Stimulated activated CD4-positive, alpha-beta T cell treated with anti-CD3 and anti-CD28 coated beads, Interleukin-15, amount 100 ng/mL, for 1 hour (primary cell): ENCODE data around the gene BMP6.
"Not testable (repeated sequence)": the region's sequence is repeated elsewhere in the genome, so short reads cannot be mapped to it uniquely, and the experiment has no call there.

ENCODE experiments used
- DNase-seq, 2 donors: peaks; one replicate each; pipeline ENCODE4 v3.0.0-alpha.2; 2020; ENCODE audit warnings: low read depth in 1 of 2, low spot score in 1 of 2

The BMP6 gene

GRCh38 chr6:7880718-7881107, 154.8 kb downstream of the BMP6 start:
- no peak for DNase-seq

- DNase-seq, result no peak
Measured at GRCh38 chr6:7881765-7882500, 156.0 kb downstream of the BMP6 start.

- DNase-seq, result no peak
Measured at GRCh38 chr6:7882505-7883257, 156.8 kb downstream of the BMP6 start.

- no peak for DNase-seq
Measured at GRCh38 chr6:7883381-7883780, 157.5 kb downstream of the BMP6 start.

DNA sequence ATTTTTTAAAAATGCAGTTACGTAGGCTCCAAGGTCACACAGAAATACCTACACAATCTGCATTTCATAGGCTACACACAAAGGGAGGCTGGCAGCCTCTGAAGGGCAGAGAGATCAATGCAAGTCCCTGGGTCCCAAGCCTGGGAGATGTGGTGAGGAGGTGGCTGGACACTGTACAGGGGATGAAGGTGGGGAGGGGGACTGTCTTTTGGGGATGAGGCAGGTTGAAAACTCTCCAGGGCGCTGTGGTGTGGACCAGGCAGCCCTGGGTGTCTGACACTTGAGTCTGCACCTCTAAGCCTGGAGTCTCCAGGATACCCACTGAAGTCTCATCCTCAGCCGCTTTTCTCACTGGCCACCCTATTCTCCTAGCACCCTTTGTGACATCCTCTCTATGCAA, 160.2 kb downstream of the BMP6 start:
- DNase-seq, result no peak

DNA sequence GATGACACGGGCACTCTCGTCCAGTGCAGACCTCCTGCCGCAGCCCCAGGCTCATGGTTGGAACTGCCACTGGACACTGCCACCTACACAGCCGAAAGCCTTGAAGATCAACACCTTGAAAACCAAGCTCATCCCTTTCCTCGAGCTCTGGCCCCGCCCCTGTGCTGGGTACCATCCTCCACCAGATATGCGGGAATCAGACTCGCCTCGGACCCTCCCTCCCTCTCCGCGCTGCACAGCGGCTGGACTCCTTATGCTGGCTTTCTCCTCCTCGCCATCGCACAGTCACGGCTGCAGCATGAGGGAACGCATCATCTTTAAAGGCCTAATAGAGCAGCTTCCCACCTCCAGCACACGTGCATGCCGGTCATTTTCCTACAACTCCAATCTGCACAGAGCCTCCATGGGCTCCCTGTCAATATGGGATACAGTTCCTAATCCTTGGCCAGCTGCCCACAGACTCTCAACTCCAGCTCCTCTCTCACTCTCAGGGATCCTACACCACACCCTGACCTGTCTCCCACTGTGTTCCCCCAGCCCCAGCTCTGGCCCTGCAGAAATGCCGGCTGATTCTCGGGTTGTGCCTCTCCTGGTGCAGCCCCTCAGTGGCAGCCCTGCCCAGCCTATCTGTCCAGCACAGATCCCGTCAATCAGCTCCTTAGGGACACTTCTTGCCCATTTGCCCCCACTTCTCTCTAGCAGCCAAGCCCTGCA, 161.5 kb downstream of the BMP6 start:
- no peak for DNase-seq

DNA sequence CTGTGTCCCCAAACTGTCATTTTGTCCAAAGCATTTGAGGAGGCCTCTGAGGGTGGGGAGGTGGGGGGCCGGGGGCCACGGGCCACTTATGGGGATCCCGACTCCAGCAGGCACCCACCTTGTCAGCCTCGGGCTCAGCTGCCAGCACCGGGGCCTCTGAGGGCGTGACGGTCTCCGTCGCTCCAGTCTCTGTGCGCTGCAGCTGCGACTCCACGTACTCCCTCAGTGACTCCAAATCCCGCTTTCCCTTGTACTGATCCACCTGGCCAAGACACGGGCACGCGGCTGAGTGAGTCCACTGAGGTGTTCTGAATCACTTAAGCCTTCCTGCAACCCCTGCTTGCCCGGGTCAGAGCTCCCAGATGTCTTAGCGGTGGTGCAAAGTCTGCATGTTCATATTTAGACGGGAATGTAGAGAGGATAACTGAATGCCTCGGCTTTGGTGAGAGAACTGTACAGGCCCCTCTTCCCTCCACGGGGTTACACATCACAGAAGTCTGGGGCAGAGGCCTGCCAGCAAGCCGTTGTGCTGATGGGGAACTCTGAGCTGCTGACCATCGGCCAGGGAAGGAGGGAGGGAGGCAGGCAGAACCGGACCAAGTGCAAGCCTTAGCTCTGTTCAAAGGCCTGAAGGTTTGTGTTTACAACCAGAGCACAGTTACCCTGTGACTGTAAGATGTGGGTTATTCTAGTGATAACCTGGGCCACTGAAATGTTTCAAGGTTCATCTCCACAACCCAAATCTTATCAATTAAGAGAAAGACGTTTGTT, 162.9 kb downstream of the BMP6 start:
- no peak for DNase-seq

- DNase-seq, result no peak
Measured at GRCh38 chr6:7891078-7891872, 165.4 kb downstream of the BMP6 start.

DNA sequence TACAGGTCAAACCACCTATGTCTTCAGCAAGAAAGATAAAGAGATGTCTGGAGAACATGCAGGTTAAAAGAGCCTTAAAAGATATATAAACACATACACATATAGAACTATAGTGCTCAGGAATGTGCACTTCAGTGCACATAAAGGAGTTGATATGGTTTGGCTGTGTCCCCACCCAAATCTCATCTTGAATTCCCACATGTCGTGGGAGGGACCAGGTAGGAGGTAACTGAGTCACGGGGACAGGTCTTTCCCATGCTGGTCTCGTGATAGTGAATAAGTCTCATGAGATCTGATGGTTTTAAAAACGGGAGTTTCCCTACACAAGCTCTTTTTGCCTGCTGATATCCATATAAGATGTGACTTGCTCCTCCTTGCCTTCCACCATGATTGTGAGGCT, 166.5 kb downstream of the BMP6 start:
- DNase-seq, result not testable (repeated sequence)

DNA sequence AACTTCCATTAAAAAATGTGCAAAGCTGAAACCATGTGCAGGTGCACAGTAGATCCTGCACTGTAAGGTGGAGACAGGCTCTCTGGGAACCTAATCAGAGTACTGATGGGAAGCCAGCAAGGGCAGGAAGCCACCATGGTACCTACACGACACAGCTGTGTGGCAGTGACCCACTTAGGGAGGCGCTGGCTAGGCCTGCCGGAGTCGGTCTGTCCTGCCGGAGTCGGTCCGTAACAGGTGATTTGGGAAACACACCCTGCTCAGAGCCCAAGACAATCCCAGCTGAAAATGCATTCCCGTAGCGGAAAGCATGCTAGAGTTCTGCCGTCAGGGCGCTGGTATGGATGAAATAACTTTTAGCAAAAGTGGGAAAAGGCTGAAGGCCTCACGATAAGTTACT, 167.4 kb downstream of the BMP6 start:
- no peak for DNase-seq

- DNase-seq, result no peak
Measured at GRCh38 chr6:7894262-7895124, 168.6 kb downstream of the BMP6 start.

DNA sequence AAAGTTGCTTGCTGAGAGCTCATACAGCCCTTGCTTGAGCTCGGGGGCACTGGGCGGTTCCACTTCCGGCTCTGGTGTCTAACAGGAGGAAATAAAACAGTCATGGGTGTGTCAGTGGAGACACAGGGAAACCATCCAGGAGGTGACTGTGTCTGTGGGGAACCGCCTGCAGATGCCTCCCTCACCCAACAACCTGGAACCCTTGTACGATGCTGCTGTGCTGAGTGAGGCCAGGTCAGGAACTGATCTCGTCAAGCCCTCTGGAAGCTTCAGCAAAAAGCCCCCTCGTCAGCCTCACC, 169.2 kb downstream of the BMP6 start:
- no peak for DNase-seq

- DNase-seq, result no peak
Measured at GRCh38 chr6:7896465-7896987, 170.6 kb downstream of the BMP6 start.

- DNase-seq, result no peak
Measured at GRCh38 chr6:7897461-7898192, 171.7 kb downstream of the BMP6 start.

GRCh38 chr6:7898193-7898586, 172.3 kb downstream of the BMP6 start:
- not testable (repeated sequence) for DNase-seq

DNA sequence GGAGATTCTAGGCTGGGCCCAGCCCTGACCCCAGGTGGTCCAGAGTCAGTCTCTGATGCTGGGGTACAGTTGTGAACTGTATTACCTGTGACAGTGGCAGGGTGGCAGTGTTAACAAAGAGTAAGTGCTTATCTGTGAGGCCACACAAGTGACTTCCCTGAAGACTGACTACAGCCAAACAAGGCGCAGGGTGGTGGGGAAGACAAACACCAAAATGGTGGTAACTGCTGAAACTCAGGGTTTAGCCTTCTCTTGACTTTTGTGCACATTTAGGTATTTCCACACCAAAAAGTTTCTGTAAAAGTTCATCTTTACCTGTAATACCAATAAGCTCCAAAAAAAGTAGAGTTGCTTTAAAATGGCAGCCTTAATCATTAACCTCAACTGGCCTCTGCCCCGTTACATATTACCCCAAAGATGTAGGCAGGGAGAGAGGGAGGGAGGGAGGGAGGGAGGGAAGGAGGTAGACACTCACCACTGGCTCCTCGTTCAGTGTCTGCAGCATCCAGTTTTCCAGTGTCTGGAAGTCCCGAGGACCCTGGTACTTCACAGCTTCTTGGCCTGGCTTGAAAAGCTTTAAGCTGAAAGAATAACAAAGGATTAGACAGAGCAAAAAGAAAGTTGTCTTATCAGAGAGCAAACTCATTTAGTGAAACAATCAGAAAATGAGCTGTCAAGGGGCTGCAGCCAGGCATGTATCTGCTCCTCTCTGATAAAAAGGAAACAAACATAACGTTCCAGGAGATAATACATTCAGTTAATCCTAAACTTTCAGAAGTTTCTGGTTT, 173.4 kb downstream of the BMP6 start:
- no peak for DNase-seq

- no peak for DNase-seq
Measured at GRCh38 chr6:7899889-7900213, 174.0 kb downstream of the BMP6 start.

DNA sequence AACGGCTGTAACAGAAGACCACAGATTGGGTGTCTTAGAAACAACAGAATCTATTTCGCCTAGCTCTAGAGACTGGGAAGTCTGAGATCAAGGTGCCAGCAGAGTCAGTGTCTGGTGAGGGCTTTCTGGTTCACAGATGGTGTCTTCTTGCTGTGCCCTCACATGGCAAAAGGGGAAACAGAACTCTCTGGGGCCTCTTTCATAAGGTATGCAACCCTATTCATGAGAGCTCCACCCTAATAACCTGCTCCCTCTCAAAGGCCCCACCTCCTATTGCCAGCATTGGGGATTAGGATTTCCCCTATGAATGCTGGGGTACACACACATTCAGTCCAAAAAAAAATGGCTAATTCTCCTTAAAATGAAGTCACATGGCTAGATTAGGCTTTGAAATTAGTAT, 174.7 kb downstream of the BMP6 start:
- no peak for DNase-seq
